Lower lobe of right lung (tissue), 2 donors: ENCODE data around the gene TLE4. TPM values are rescaled to one million over a fixed set of nuclear protein-coding genes. Genes with fewer than 3 reads are reported as not detected.

Experiments used
- ATAC-seq, 2 donors: fragments of 200-7000 bp; cut with Tn5 transposase; one replicate each; pipeline ENCODE4 v1.9.1; 2020 to 2022; ENCODE audit warnings: mild to moderate bottlenecking in 2 of 2, moderate library complexity in 2 of 2
- DNase-seq: peaks from one replicate; pipeline ENCODE4 v3.0.0-alpha.2; 2020
- H3K27ac ChIP-seq: fragments of 200-600 bp; one replicate; pipeline ENCODE4 v1.8.0; 2022
- H3K27me3 ChIP-seq: fragments of 200-600 bp; one replicate; pipeline ENCODE4 v1.8.0; 2022; ENCODE audit warnings: low read depth
- H3K36me3 ChIP-seq: fragments of 200-600 bp; one replicate; pipeline ENCODE4 v1.8.0; 2022; ENCODE audit warnings: mild to moderate bottlenecking
- H3K4me1 ChIP-seq: fragments of 200-600 bp; one replicate; pipeline ENCODE4 v1.8.0; 2022
- H3K4me3 ChIP-seq: fragments of 200-600 bp; one replicate; pipeline ENCODE4 v1.8.0; 2022; ENCODE audit warnings: mild to moderate bottlenecking
- H3K9me3 ChIP-seq: fragments of 200-600 bp; one replicate; pipeline ENCODE4 v1.8.0; 2022
- CTCF ChIP-seq: fragments of 200-600 bp; IDR thresholded peaks from one replicate; pipeline ENCODE4 v1.8.0; 2022; ENCODE audit warnings: antibody characterized with exemption, mild to moderate bottlenecking
- intact Hi-C: fragments of 100-400 bp; cut with DNase I; formaldehyde crosslinking; loops from one replicate; pipeline ENCODE4 v1.11.0; 2022
- total RNA-seq: library from RNA; stranded (reverse); fragmentation: NEBNext Ultra II Directional; extraction: Animal tissue kit (Norgen Biotek cat#: 25700); gene quantifications from one replicate; pipeline ENCODE4 v1.2.1, GENCODE V29; 2021
- donor health status: DM: no; HTN: yes; CAD: no; lungs with severe emphysema.

The TLE4 gene
- total RNA-seq, 1 donor from 2014 or later = 48.6 TPM

GRCh38 chr9:79581794-79582193 is 10.0 kb downstream of the TLE4 start:
- no peak overlapping the region for H3K27ac ChIP-seq

GRCh38 chr9:79583952-79584654 is 12.3 kb downstream of the TLE4 start:
- H3K27ac ChIP-seq = no peak overlapping the region

More at GRCh38 chr9:79581794-79582193, 10.0 kb downstream of the TLE4 start:
- intact Hi-C loops = no loop called here
- H3K36me3 ChIP-seq = no peaks in the 10 kb centered on the region
- no peaks in the 10 kb centered on the region for H3K27me3 ChIP-seq
- H3K4me1 ChIP-seq = peaks cover 54% of the 10 kb centered on the region
- ATAC-seq (peak in 1 of 2 donors; percentile 35), DNase-seq (no peak)
- no peak overlapping the region for H3K4me3 ChIP-seq
- TF ChIP-seq CTCF = no peak
- H3K9me3 ChIP-seq = no peaks in the 10 kb centered on the region

GRCh38 chr9:79584655-79584982 is 12.9 kb downstream of the TLE4 start:
- peaks cover 38% of the 10 kb centered on the region for H3K4me1 ChIP-seq
- no peak for DNase-seq
- intact Hi-C loops = no loop called here
- ATAC-seq = peak; percentile 45 to 49
- no peaks in the 10 kb centered on the region for H3K9me3 ChIP-seq
- H3K27ac ChIP-seq = no peak overlapping the region
- no peaks in the 10 kb centered on the region for H3K27me3 ChIP-seq
- no peaks in the 10 kb centered on the region for H3K36me3 ChIP-seq
- TF ChIP-seq CTCF = no peak
- H3K4me3 ChIP-seq = no peak overlapping the region

More at GRCh38 chr9:79583952-79584654, 12.3 kb downstream of the TLE4 start:
- intact Hi-C loops = no loop called here
- ATAC-seq (peak; percentile 86 to 93), DNase-seq (peak; percentile 81)
- no peaks in the 10 kb centered on the region for H3K27me3 ChIP-seq
- H3K4me3 ChIP-seq = no peak overlapping the region
- H3K4me1 ChIP-seq = peaks cover 38% of the 10 kb centered on the region
- TF ChIP-seq CTCF = no peak
- H3K36me3 ChIP-seq = no peaks in the 10 kb centered on the region
- no peaks in the 10 kb centered on the region for H3K9me3 ChIP-seq

GRCh38 chr9:79588488-79589223 is 16.9 kb downstream of the TLE4 start:
- H3K9me3 ChIP-seq = no peaks in the 10 kb centered on the region
- H3K4me3 ChIP-seq = no peak overlapping the region
- intact Hi-C loops = no loop called here
- no peak for DNase-seq
- no peak for TF ChIP-seq CTCF
- no peak overlapping the region for H3K27ac ChIP-seq
- H3K36me3 ChIP-seq = no peaks in the 10 kb centered on the region
- peaks cover 23% of the 10 kb centered on the region for H3K4me1 ChIP-seq
- no peak for ATAC-seq
- H3K27me3 ChIP-seq = no peaks in the 10 kb centered on the region

GRCh38 chr9:79591458-79591857 is 19.7 kb downstream of the TLE4 start:
- no peak overlapping the region for H3K4me3 ChIP-seq
- intact Hi-C loops = no loop called here
- H3K4me1 ChIP-seq = peaks cover 13% of the 10 kb centered on the region
- H3K27ac ChIP-seq = no peak overlapping the region
- no peaks in the 10 kb centered on the region for H3K36me3 ChIP-seq
- no peaks in the 10 kb centered on the region for H3K9me3 ChIP-seq
- no peaks in the 10 kb centered on the region for H3K27me3 ChIP-seq
- DNase-seq (no peak), ATAC-seq (peak in 1 of 2 donors; percentile 32)
- TF ChIP-seq CTCF = no peak
